A549 (cell line): Measurements from ENCODE around the gene MAMDC4. TPM values are rescaled to one million over a fixed set of nuclear protein-coding genes. Genes with fewer than 3 reads are reported as not detected.
"Not testable (repeated sequence)": the region's sequence is repeated elsewhere in the genome, so short reads cannot be mapped to it uniquely, and the experiment has no call there.

Source experiments
- ATAC-seq, 2 experiments: fragments of 200-7000 bp in 1 of 2; fragments of >200 bp in 1 of 2; cut with Nextera tagmentation in 1 of 2; cut with Tn5 transposase in 1 of 2; 3 replicates each; pipeline versions ENCODE4 v1.8.0 to v1.9.1; 2018 to 2020; ENCODE audit warnings: mild to moderate bottlenecking in 1 of 2, moderate library complexity in 1 of 2
- CTCF ChIA-PET: fragments of 300-600 bp; sonication (Branson Sonifier 250); formaldehyde crosslinking; extraction: SDS; loops from one replicate; lab custom pipeline; 2021; ENCODE audit warnings: antibody characterized with exemption, inconsistent platforms; lab: Yijun Ruan, JAX
- POLR2A ChIA-PET: fragments of 350-600 bp; formaldehyde crosslinking; extraction: SDS; loops from one replicate; lab custom pipeline; 2021; ENCODE audit warnings: antibody characterized with exemption, inconsistent platforms; lab: Yijun Ruan, JAX
- DNase-seq, 2 experiments: peaks; one replicate each; pipeline versions ENCODE4 v3.0.0 to v3.0.0-alpha.2; 2011 to 2016; ENCODE audit warnings: low read depth in 1 of 2, low spot score in 1 of 2
- FAIRE-seq: peaks from 2 replicates; lab custom pipeline; 2011; peaks lifted over from hg19 to GRCh38; lab: Jason Lieb, UNC
- H3K27ac ChIP-seq, 2 experiments: fragments of >200 bp; sonication (Bioruptor Twin); formaldehyde crosslinking; 3 replicates each; pipeline ENCODE4 v1.5.1; 2016 to 2017
- H3K4me1 ChIP-seq: fragments of >200 bp; sonication (Bioruptor Twin); formaldehyde crosslinking; 3 replicates; pipeline ENCODE4 v1.6.1; 2016
- H3K4me2 ChIP-seq: fragments of >200 bp; sonication (Bioruptor Twin); formaldehyde crosslinking; 3 replicates; pipeline ENCODE4 v1.6.1; 2016
- H3K4me3 ChIP-seq: fragments of >200 bp; sonication (Bioruptor Twin); formaldehyde crosslinking; 3 replicates; pipeline ENCODE4 v1.5.1; 2016
- H3K9me3 ChIP-seq: fragments of >200 bp; sonication (Bioruptor Twin); formaldehyde crosslinking; 3 replicates; pipeline ENCODE4 v1.6.1; 2016
- CHD2 ChIP-seq: fragments of 150-350 bp; IDR thresholded peaks from 2 replicates; pipeline ENCODE4 v1.6.1; 2014; ENCODE audit warnings: low read length; ENCODE audit not compliant: partially characterized antibody
- EP300 ChIP-seq, 2 experiments: fragments of >200 bp; sonication (Bioruptor Twin); formaldehyde crosslinking; IDR thresholded peaks; 2 replicates in 1 of 2; 3 replicates in 1 of 2; pipeline ENCODE4 v1.6.1; 2016 to 2017
- FOSB ChIP-seq: fragments of 250-450 bp; sonication (Bioruptor Pico); IDR thresholded peaks from 2 replicates; pipeline ENCODE4 v1.5.0; 2020; ENCODE audit warnings: mild to moderate bottlenecking, moderate library complexity
- HOXB13 ChIP-seq: fragments of 250-450 bp; sonication (Bioruptor Pico); IDR thresholded peaks from 2 replicates; pipeline ENCODE4 v1.5.0; 2020; ENCODE audit warnings: low read depth, mild to moderate bottlenecking, moderate library complexity
- HOXB5 ChIP-seq: fragments of 250-450 bp; sonication (Bioruptor Pico); IDR thresholded peaks from 2 replicates; pipeline ENCODE4 v1.5.0; 2020; ENCODE audit warnings: mild to moderate bottlenecking, moderate library complexity
- MAZ ChIP-seq: fragments of 150-350 bp; IDR thresholded peaks from 2 replicates; pipeline ENCODE4 v1.6.1; 2014; ENCODE audit warnings: antibody characterized with exemption, low read depth, low read length, borderline replicate concordance
- MYC ChIP-seq: IDR thresholded peaks from 2 replicates; pipeline ENCODE4 v1.6.1; 2012; ENCODE audit warnings: mild to moderate bottlenecking, inconsistent platforms, low read length, improper control_type of control experiment, borderline replicate concordance
- NFE2L2 ChIP-seq: fragments of 150-350 bp; conservative IDR thresholded peaks from 2 replicates; pipeline ENCODE4 v1.6.1; 2014; ENCODE audit warnings: low read length
- PHF8 ChIP-seq: fragments of 200-600 bp; sonication (generic); IDR thresholded peaks from 2 replicates; pipeline ENCODE4 v1.6.1; 2016; ENCODE audit warnings: low read depth, mild to moderate bottlenecking, antibody characterized with exemption, moderate library complexity, borderline replicate concordance
- POLR2AphosphoS2 ChIP-seq: conservative IDR thresholded peaks from 2 replicates; pipeline ENCODE4 v1.6.1; 2012; ENCODE audit warnings: low read length, improper control_type of control experiment, inconsistent platforms
- RARB ChIP-seq: fragments of 250-450 bp; sonication (Bioruptor Pico); IDR thresholded peaks from 2 replicates; pipeline ENCODE4 v1.8.0; 2021; ENCODE audit warnings: mild to moderate bottlenecking, moderate library complexity
- RCOR1 ChIP-seq: fragments of 150-350 bp; IDR thresholded peaks from 2 replicates; pipeline ENCODE4 v1.6.1; 2014; ENCODE audit warnings: antibody characterized with exemption, low read length, low read depth
- RFX5 ChIP-seq: fragments of 450-650 bp; IDR thresholded peaks from 2 replicates; pipeline ENCODE4 v1.7.1; 2014; ENCODE audit warnings: antibody characterized with exemption, mild to moderate bottlenecking, moderate library complexity
- SMC3 ChIP-seq: fragments of >200 bp; sonication (Bioruptor Twin); formaldehyde crosslinking; IDR thresholded peaks from 3 replicates; pipeline ENCODE4 v1.6.1; 2018; ENCODE audit warnings: inconsistent platforms
- TP53 ChIP-seq: fragments of 250-450 bp; sonication (Bioruptor Pico); IDR thresholded peaks from 2 replicates; pipeline ENCODE4 v1.5.0; 2021; ENCODE audit warnings: mild to moderate bottlenecking, moderate library complexity
- WGBS: methylation state at CpG from one replicate; pipeline ENCODE4 v1.1.6; 2017; ENCODE audit errors: missing lambda C conversion rate; 5-methylcytosine and 5-hydroxymethylcytosine counted together
- polyA plus RNA-seq, 4 experiments: library from polyadenylated mRNA; depleted of rRNA in 3 of 4; stranded (reverse); fragments of >200 nt; fragmentation: RNase III in 1 of 4; extraction: RNeasy Plus Mini Kit Qiagen cat#74134 plus additional on column Dnase treatment in 1 of 4; gene quantifications; 2 replicates in 3 of 4; 3 replicates in 1 of 4; pipeline ENCODE4 v1.2.3, GENCODE V29; 2011 to 2017
- TF ChIP-seq, protein P1 (sequence below): fragments of 200-600 bp; sonication (generic); IDR thresholded peaks from 2 replicates; pipeline ENCODE4 v1.6.1; 2016; ENCODE audit warnings: antibody characterized with exemption, mild to moderate bottlenecking, moderate library complexity
- TF ChIP-seq, protein P2 (sequence below): IDR thresholded peaks from 2 replicates; pipeline ENCODE4 v1.6.1; 2012
- TF ChIP-seq, protein P3 (sequence below): IDR thresholded peaks from 2 replicates; pipeline ENCODE4 v1.6.1; 2012

Gene MAMDC4
- polyA plus RNA-seq, 2 of the 4 experiments (the other 2 are of a cell fraction): 1.3 to 7.3 TPM

- TF ChIP-seq, protein P1, sequence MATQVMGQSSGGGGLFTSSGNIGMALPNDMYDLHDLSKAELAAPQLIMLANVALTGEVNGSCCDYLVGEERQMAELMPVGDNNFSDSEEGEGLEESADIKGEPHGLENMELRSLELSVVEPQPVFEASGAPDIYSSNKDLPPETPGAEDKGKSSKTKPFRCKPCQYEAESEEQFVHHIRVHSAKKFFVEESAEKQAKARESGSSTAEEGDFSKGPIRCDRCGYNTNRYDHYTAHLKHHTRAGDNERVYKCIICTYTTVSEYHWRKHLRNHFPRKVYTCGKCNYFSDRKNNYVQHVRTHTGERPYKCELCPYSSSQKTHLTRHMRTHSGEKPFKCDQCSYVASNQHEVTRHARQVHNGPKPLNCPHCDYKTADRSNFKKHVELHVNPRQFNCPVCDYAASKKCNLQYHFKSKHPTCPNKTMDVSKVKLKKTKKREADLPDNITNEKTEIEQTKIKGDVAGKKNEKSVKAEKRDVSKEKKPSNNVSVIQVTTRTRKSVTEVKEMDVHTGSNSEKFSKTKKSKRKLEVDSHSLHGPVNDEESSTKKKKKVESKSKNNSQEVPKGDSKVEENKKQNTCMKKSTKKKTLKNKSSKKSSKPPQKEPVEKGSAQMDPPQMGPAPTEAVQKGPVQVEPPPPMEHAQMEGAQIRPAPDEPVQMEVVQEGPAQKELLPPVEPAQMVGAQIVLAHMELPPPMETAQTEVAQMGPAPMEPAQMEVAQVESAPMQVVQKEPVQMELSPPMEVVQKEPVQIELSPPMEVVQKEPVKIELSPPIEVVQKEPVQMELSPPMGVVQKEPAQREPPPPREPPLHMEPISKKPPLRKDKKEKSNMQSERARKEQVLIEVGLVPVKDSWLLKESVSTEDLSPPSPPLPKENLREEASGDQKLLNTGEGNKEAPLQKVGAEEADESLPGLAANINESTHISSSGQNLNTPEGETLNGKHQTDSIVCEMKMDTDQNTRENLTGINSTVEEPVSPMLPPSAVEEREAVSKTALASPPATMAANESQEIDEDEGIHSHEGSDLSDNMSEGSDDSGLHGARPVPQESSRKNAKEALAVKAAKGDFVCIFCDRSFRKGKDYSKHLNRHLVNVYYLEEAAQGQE: no peak
- TF ChIP-seq CHD2: no peak
These were observed 14.8 kb upstream of the MAMDC4 start (continued) for GRCh38 chr9:136837146-136837855.

DNA sequence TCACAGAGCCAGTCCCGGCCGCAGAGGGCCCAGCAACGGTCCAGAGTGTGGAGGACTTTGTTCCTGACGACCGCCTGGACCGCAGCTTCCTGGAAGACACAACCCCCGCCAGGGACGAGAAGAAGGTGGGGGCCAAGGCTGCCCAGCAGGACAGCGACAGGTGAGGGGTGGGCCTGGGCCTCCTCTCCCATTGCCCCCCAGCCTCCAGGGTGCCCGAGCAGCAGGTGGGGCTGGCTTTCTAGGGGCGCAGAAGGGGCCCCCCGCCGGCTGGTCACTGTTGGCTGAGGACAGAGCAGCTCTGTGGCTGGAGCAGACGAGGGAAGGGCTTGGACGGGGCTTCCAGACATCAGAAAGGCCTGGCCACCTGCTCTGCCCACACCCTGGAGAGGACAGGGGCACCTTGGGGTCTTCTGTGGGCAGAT lies 14.3 kb upstream of the MAMDC4 start:
- POLR2A ChIA-PET: not testable (repeated sequence)

DNA sequence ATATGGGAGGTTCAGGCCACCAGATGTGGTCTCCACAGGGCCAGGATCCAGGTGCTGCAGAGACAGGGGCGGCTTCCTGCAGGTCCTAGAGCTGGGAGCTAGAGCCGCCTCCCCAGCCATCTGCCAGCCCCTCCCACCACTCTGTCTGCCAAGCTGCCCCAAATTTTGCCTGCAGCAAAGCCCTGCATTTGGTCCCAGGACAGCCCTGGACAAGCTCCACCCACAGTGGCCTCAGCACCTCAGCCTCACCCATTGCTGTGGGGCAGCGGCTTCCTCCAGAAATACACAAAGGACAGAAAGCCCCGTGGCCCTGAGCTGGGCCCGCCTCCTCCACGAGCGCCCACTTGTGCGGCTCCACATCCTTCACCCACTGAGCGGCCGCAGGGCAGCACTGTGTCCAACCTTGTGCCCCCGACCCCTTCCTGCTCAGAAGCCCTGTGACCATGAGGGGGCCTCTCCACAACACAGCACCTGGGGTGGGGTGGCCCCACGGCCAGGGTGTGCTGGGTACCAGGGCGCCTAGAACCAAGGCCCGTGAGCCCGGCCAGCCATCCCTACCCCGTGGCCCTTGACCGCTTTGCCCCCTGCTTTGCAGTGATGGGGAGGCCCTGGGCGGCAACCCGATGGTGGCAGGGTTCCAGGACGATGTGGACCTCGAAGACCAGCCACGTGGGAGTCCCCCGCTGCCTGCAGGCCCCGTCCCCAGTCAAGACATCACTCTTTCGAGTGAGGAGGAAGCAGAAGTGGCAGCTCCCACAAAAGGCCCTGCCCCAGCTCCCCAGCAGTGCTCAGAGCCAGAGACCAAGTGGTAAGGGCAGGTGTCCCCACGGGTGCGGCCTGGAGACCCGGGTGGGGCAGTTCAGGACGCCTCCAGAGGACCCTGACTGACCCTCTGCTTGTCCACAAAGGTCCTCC lies 13.6 kb upstream of the MAMDC4 start:
- POLR2A ChIA-PET: no interaction called here

More for the DNA sequence above, 14.3 kb upstream of the MAMDC4 start:
- DNase-seq, FAIRE-seq, H3K4me3 ChIP-seq, H3K27ac ChIP-seq, ATAC-seq, H3K4me2 ChIP-seq, H3K9me3 ChIP-seq: not testable (repeated sequence)
- CTCF ChIA-PET: interaction anchor here (1.1 to 2.1 kb wide), 5 partner anchors 24 to 197 kb away, joined by 3 to 10 read pairs (median 4); no protein-coding TSS in a partner anchor
- WGBS: no CpG with 5 or more reads among the region's 15 CpGs
- peaks cover 44% of the 10 kb centered on the region for H3K4me1 ChIP-seq

DNA sequence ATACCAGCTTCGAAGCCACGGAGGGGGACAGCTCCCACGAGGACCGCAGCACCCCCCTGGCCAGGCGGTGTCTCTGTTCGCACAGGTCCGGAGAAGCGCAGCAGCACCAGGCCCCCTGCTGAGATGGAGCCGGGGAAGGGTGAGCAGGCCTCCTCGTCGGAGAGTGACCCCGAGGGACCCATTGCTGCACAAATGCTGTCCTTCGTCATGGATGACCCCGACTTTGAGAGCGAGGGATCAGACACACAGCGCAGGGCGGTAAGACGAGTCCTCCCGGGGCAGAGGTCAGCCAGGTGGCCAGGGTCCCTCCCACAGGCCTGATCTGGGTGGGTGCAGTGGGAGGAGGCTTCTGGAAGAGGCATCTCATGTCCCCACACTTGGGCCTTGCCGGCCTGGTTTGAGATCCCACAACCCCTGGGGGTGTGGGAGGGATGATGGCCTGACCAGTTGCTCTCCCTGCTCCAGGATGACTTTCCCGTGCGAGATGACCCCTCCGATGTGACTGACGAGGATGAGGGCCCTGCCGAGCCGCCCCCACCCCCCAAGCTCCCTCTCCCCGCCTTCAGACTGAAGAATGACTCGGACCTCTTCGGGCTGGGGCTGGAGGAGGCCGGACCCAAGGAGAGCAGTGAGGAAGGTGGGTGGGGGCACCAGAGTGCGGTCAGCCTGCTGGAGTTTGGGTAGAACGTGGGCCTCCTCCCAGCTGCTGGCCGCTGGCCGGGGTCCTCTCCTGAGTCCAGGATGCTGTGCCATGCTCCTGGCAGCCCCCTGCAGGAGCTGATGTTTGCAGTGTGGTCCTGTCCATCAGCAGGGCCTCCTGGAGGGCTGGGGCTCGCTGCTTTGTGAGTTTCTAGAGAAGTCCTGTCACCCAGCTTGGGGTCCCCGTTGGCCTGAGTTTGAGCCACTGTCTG lies 12.7 kb upstream of the MAMDC4 start:
- Histone ChIP-seq H3K9me3 (no peaks in the 10 kb centered on the region), H3K4me3 (no peak overlapping the region), H3K4me1 (peaks cover 56% of the 10 kb centered on the region), H3K4me2 (peak overlapping the region; percentile 10; the same call in 2 of the 3 replicates), H3K27ac (peak overlapping the region in 1 of 2 experiments; percentile 90; a peak in 2 of 6 replicates)
- CTCF ChIA-PET: interaction anchor here (1.0 to 3.2 kb wide), 10 partner anchors 8 to 196 kb away, joined by 3 to 13 read pairs (median 4); no protein-coding TSS in a partner anchor
- no peak for DNase-seq
- no peak for FAIRE-seq
- POLR2A ChIA-PET: interaction anchor here (1.0 kb wide), 1 partner anchor 32 kb away, joined by 3 read pairs; no protein-coding TSS in a partner anchor
- no peak for ATAC-seq
- WGBS: 74% methylated on average over 26 of the region's 36 CpGs
- TF ChIP-seq HOXB5 (CRISPR knock-in tag) (no peak), TP53 (CRISPR knock-in tag) (no peak), EP300 (IDR thresholded peaks at IDR 0.05) (no peak), SMC3 (no peak), RARB (CRISPR knock-in tag) (no peak), POLR2AphosphoS2 (no peak), MYC (no peak)
- TF ChIP-seq, protein P2, sequence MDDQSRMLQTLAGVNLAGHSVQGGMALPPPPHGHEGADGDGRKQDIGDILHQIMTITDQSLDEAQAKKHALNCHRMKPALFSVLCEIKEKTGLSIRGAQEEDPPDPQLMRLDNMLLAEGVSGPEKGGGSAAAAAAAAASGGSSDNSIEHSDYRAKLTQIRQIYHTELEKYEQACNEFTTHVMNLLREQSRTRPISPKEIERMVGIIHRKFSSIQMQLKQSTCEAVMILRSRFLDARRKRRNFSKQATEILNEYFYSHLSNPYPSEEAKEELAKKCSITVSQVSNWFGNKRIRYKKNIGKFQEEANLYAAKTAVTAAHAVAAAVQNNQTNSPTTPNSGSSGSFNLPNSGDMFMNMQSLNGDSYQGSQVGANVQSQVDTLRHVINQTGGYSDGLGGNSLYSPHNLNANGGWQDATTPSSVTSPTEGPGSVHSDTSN: no peak
- TF ChIP-seq, protein P1: no peak

More for the DNA sequence above, 13.6 kb upstream of the MAMDC4 start:
- no peak overlapping the region for H3K4me2 ChIP-seq
- H3K9me3 ChIP-seq: no peaks in the 10 kb centered on the region
- TF ChIP-seq FOSB (no peak), RCOR1 (no peak), HOXB13 (no peak), RFX5 (no peak), PHF8 (no peak), MAZ (no peak), CHD2 (no peak), NFE2L2 (no peak), POLR2AphosphoS2 (no peak)
- TF ChIP-seq, protein P3, sequence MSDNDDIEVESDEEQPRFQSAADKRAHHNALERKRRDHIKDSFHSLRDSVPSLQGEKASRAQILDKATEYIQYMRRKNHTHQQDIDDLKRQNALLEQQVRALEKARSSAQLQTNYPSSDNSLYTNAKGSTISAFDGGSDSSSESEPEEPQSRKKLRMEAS: no peak
- CTCF ChIA-PET: interaction anchor here (1.1 to 3.2 kb wide), 6 partner anchors 9 to 197 kb away, joined by 3 to 13 read pairs (median 8); no protein-coding TSS in a partner anchor
- H3K4me1 ChIP-seq: peaks cover 51% of the 10 kb centered on the region
- no peak for DNase-seq
- no peak for FAIRE-seq
- 0 out of 6 replicates have a peak overlapping the region, but pooled peaks of 1 of the 2 experiments have one; percentile 90 for H3K27ac ChIP-seq
- no peak for ATAC-seq
- no peak overlapping the region for H3K4me3 ChIP-seq
- 96% methylated on average over 13 of the region's 29 CpGs for WGBS
